Ovary (tissue), 3 donors: Measurements from ENCODE around the gene DDX49.

ENCODE experiments used
- EP300 ChIP-seq: sonication (generic); formaldehyde crosslinking; IDR thresholded peaks from one replicate; pipeline ENCODE4 v1.6.1; 2017; ENCODE audit warnings: antibody characterized with exemption
- POLR2A ChIP-seq: fragments of 450-650 bp; IDR thresholded peaks from one replicate; pipeline ENCODE4 v1.6.1; 2017; ENCODE audit warnings: antibody characterized with exemption, mild to moderate bottlenecking, moderate library complexity
- TF ChIP-seq, protein P1 (sequence below), 3 donors: fragments of 450-650 bp in 2 of 3; fragments of 200-600 bp in 1 of 3; IDR thresholded peaks; one replicate each; pipeline versions ENCODE4 v1.5.1 to v1.8.0; 2016 to 2022; ENCODE audit warnings: antibody characterized with exemption in 3 of 3, mild to moderate bottlenecking in 1 of 3
- donor health status: DM: no; HTN: no; CAD: no.

DNA sequence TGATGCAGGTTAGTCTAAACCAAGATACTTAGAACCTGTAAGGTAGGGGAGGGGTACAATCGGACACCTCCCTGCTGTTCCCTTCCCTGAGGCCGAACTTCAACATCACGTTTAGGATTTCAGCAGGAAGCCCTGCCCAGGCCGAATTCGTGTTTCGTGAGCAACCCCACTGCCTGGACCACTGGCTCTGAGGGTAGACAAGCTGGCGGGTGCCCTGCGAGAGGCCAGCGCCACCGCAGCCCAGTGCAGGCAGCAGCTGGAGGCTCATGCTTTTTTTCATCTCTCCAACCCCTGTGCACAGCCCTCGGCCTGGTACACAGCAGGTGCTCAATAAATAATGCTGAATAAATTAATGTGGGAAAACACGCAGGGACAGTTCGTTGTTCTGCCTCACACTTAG lies 13.8 kb downstream of the DDX49 start:
- TF ChIP-seq, protein P1, sequence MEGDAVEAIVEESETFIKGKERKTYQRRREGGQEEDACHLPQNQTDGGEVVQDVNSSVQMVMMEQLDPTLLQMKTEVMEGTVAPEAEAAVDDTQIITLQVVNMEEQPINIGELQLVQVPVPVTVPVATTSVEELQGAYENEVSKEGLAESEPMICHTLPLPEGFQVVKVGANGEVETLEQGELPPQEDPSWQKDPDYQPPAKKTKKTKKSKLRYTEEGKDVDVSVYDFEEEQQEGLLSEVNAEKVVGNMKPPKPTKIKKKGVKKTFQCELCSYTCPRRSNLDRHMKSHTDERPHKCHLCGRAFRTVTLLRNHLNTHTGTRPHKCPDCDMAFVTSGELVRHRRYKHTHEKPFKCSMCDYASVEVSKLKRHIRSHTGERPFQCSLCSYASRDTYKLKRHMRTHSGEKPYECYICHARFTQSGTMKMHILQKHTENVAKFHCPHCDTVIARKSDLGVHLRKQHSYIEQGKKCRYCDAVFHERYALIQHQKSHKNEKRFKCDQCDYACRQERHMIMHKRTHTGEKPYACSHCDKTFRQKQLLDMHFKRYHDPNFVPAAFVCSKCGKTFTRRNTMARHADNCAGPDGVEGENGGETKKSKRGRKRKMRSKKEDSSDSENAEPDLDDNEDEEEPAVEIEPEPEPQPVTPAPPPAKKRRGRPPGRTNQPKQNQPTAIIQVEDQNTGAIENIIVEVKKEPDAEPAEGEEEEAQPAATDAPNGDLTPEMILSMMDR (IDR thresholded peaks at IDR 0.05), result peak in 1 of 3 donors; percentile 10
- TF ChIP-seq POLR2A (no peak), EP300 (no peak)
